KBM-7 (cell line): ENCODE data around the gene ARHGEF10L.

Experiments
- DNase-seq: peaks from one replicate; pipeline ENCODE4 v3.0.0-alpha.2; 2015
- in situ Hi-C: fragments of 300-500 bp; cut with MboI; formaldehyde crosslinking; loops from 2 replicates; pipeline ENCODE4 v1.14.3; 2020; ENCODE audit warnings: low sequenced_read_pairs, low pct_unique_long_range_greater_than_20kb, mixed read lengths

Gene ARHGEF10L

GRCh38 chr1:17540255-17541001, 930 bp downstream of the ARHGEF10L start:
- in situ Hi-C loops, result no loop called here
- DNase-seq, result no peak

GRCh38 chr1:17542645-17543044, 3.1 kb downstream of the ARHGEF10L start:
- in situ Hi-C loops, result no loop called here

GRCh38 chr1:17544776-17545350, 5.4 kb downstream of the ARHGEF10L start:
- DNase-seq, result no peak
- in situ Hi-C loops, result no loop called here

More at GRCh38 chr1:17542645-17543044, 3.1 kb downstream of the ARHGEF10L start:
- no peak for DNase-seq

GRCh38 chr1:17545356-17545755, 5.9 kb downstream of the ARHGEF10L start:
- no peak for DNase-seq
- in situ Hi-C loops, result no loop called here

- in situ Hi-C loops, result no loop called here
Measured at GRCh38 chr1:17546946-17547670, 7.6 kb downstream of the ARHGEF10L start.

GRCh38 chr1:17549384-17549783, 9.9 kb downstream of the ARHGEF10L start:
- DNase-seq, result no peak
- in situ Hi-C loops, result no loop called here

More at GRCh38 chr1:17546946-17547670, 7.6 kb downstream of the ARHGEF10L start:
- DNase-seq, result no peak

- in situ Hi-C loops, result no loop called here
- no peak for DNase-seq
Measured at GRCh38 chr1:17550729-17551584, 11.5 kb downstream of the ARHGEF10L start.

- in situ Hi-C loops, result no loop called here
Measured at GRCh38 chr1:17551755-17552234, 12.3 kb downstream of the ARHGEF10L start.

GRCh38 chr1:17553975-17554700, 14.6 kb downstream of the ARHGEF10L start:
- in situ Hi-C loops, result no loop called here
- no peak for DNase-seq

More at GRCh38 chr1:17551755-17552234, 12.3 kb downstream of the ARHGEF10L start:
- no peak for DNase-seq

GRCh38 chr1:17554954-17555353, 15.5 kb downstream of the ARHGEF10L start:
- in situ Hi-C loops, result no loop called here
- no peak for DNase-seq

- in situ Hi-C loops, result no loop called here
- DNase-seq, result no peak
Measured at GRCh38 chr1:17557986-17558385, 18.5 kb downstream of the ARHGEF10L start.

GRCh38 chr1:17558541-17558940, 19.0 kb downstream of the ARHGEF10L start:
- in situ Hi-C loops, result no loop called here

GRCh38 chr1:17558954-17559614, 19.6 kb downstream of the ARHGEF10L start:
- in situ Hi-C loops, result no loop called here
- no peak for DNase-seq

More at GRCh38 chr1:17558541-17558940, 19.0 kb downstream of the ARHGEF10L start:
- no peak for DNase-seq

- DNase-seq, result no peak
- in situ Hi-C loops, result no loop called here
Measured at GRCh38 chr1:17559615-17560419, 20.3 kb downstream of the ARHGEF10L start.

GRCh38 chr1:17561247-17561548, 21.7 kb downstream of the ARHGEF10L start:
- no peak for DNase-seq
- in situ Hi-C loops, result no loop called here

GRCh38 chr1:17561561-17561985, 22.1 kb downstream of the ARHGEF10L start:
- no peak for DNase-seq
- in situ Hi-C loops, result no loop called here

- in situ Hi-C loops, result no loop called here
- no peak for DNase-seq
Measured at GRCh38 chr1:17562375-17562774, 22.9 kb downstream of the ARHGEF10L start.
